WTC11 (cell line): ENCODE measurements around the gene WDR47. TPM values are rescaled to one million over a fixed set of nuclear protein-coding genes. Genes with fewer than 3 reads are reported as not detected.

Experiments used
- ATAC-seq: fragments of 200-7000 bp; cut with Tn5 transposase; 2 replicates; pipeline ENCODE4 v1.10.0; 2021; ENCODE audit warnings: mild to moderate bottlenecking, moderate library complexity
- CTCF ChIA-PET: fragments of 300-600 bp; sonication (Branson Sonifier 250); formaldehyde crosslinking; loops from one replicate; lab custom pipeline; 2021; ENCODE audit warnings: antibody characterized with exemption; lab: Charles Lee
- POLR2A ChIA-PET: fragments of 350-600 bp; sonication (Branson Sonifier 250); formaldehyde crosslinking; loops from one replicate; lab custom pipeline; 2021; ENCODE audit warnings: antibody characterized with exemption; lab: Charles Lee
- DNase-seq: peaks from one replicate; pipeline ENCODE4 v3.0.0; 2021; ENCODE audit warnings: low spot score
- H3K27ac Mint-ChIP-seq: 2 replicates; pipeline ENCODE4 v1.8.0; 2021; ENCODE audit warnings: mixed read lengths
- H3K27me3 Mint-ChIP-seq: 2 replicates; pipeline ENCODE4 v1.8.0; 2021; ENCODE audit warnings: low read depth, mild to moderate bottlenecking, moderate library complexity, mixed read lengths
- H3K36me3 Mint-ChIP-seq: 2 replicates; pipeline ENCODE4 v1.8.0; 2021; ENCODE audit warnings: mixed read lengths
- H3K4me1 Mint-ChIP-seq: 2 replicates; pipeline ENCODE4 v1.8.0; 2022; ENCODE audit warnings: mixed read lengths
- H3K4me3 Mint-ChIP-seq: 2 replicates; pipeline ENCODE4 v1.8.0; 2021; ENCODE audit warnings: mild to moderate bottlenecking, moderate library complexity, mixed read lengths
- H3K9me3 Mint-ChIP-seq: 2 replicates; pipeline ENCODE4 v1.8.0; 2021; ENCODE audit warnings: mixed read lengths
- ATF1 ChIP-seq: sonication (generic); formaldehyde crosslinking; IDR thresholded peaks from 2 replicates; pipeline ENCODE4 v1.8.1; 2023; ENCODE audit warnings: mild to moderate bottlenecking, moderate library complexity, missing genetic modification reagents
- ETV6 ChIP-seq: sonication (generic); formaldehyde crosslinking; IDR thresholded peaks from 2 replicates; pipeline ENCODE4 v1.8.1; 2022; ENCODE audit warnings: mild to moderate bottlenecking, missing genetic modification reagents
- JUN ChIP-seq: sonication (generic); formaldehyde crosslinking; IDR thresholded peaks from 2 replicates; pipeline ENCODE4 v1.8.0; 2023; ENCODE audit warnings: mild to moderate bottlenecking, missing genetic modification reagents
- MYBL2 ChIP-seq: sonication (generic); formaldehyde crosslinking; IDR thresholded peaks from 2 replicates; pipeline ENCODE4 v1.8.1; 2023; ENCODE audit warnings: mild to moderate bottlenecking, moderate library complexity, missing genetic modification reagents
- RELA ChIP-seq: sonication (generic); formaldehyde crosslinking; IDR thresholded peaks from 2 replicates; pipeline ENCODE4 v1.8.1; 2022; ENCODE audit warnings: missing genetic modification reagents, mild to moderate bottlenecking, borderline replicate concordance
- SOX15 ChIP-seq: fragments of 250-450 bp; sonication (Bioruptor Pico); IDR thresholded peaks from 2 replicates; pipeline ENCODE4 v1.9.0; 2021; ENCODE audit warnings: mild to moderate bottlenecking
- TEAD1 ChIP-seq: sonication (generic); formaldehyde crosslinking; IDR thresholded peaks from 2 replicates; pipeline ENCODE4 v1.8.0; 2022; ENCODE audit warnings: mild to moderate bottlenecking, missing genetic modification reagents
- ZBTB21 ChIP-seq: sonication (generic); formaldehyde crosslinking; IDR thresholded peaks from 2 replicates; pipeline ENCODE4 v1.8.1; 2023; ENCODE audit warnings: mild to moderate bottlenecking, missing genetic modification reagents, borderline replicate concordance
- ZNF138 ChIP-seq: sonication (generic); formaldehyde crosslinking; conservative IDR thresholded peaks from 2 replicates; pipeline ENCODE4 v1.8.1; 2022; ENCODE audit warnings: mild to moderate bottlenecking, moderate library complexity, missing genetic modification reagents
- ZNF219 ChIP-seq: sonication (generic); formaldehyde crosslinking; IDR thresholded peaks from 2 replicates; pipeline ENCODE4 v1.8.0; 2023; ENCODE audit warnings: missing genetic modification reagents, mild to moderate bottlenecking, borderline replicate concordance
- ZNF263 ChIP-seq: sonication (generic); formaldehyde crosslinking; IDR thresholded peaks from 2 replicates; pipeline ENCODE4 v1.8.1; 2022; ENCODE audit warnings: low read depth, mild to moderate bottlenecking, moderate library complexity, missing genetic modification reagents
- ZNF317 ChIP-seq: sonication (generic); formaldehyde crosslinking; IDR thresholded peaks from 2 replicates; pipeline ENCODE4 v1.8.1; 2023; ENCODE audit warnings: low read depth, mild to moderate bottlenecking, moderate library complexity, missing genetic modification reagents, borderline replicate concordance
- total RNA-seq: library from RNA; stranded (reverse); gene quantifications from 3 replicates; pipeline ENCODE4 v1.2.3, GENCODE V29; 2021
- TF ChIP-seq, protein P1 (sequence below): sonication (generic); formaldehyde crosslinking; IDR thresholded peaks from 2 replicates; pipeline ENCODE4 v1.8.0; 2022; ENCODE audit warnings: mild to moderate bottlenecking, missing genetic modification reagents
- TF ChIP-seq, protein P2 (sequence below): fragments of 250-450 bp; sonication (Bioruptor Pico); IDR thresholded peaks from 2 replicates; pipeline ENCODE4 v1.8.0; 2021; ENCODE audit warnings: mild to moderate bottlenecking
- TF ChIP-seq, protein P3 (sequence below): sonication (generic); formaldehyde crosslinking; IDR thresholded peaks from 2 replicates; pipeline ENCODE4 v1.8.1; 2023; ENCODE audit warnings: mild to moderate bottlenecking, moderate library complexity, missing genetic modification reagents
- TF ChIP-seq, protein P4 (sequence below): fragments of 250-450 bp; sonication (Bioruptor Pico); IDR thresholded peaks from 2 replicates; pipeline ENCODE4 v1.9.0; 2021; ENCODE audit warnings: moderate library complexity, mild to moderate bottlenecking, inconsistent platforms, borderline replicate concordance
- TF ChIP-seq, protein P5 (sequence below): sonication (generic); formaldehyde crosslinking; IDR thresholded peaks from 2 replicates; pipeline ENCODE4 v1.8.0; 2023; ENCODE audit warnings: mild to moderate bottlenecking, missing genetic modification reagents
- TF ChIP-seq, protein P6 (sequence below): sonication (generic); formaldehyde crosslinking; IDR thresholded peaks from 2 replicates; pipeline ENCODE4 v1.8.0; 2022; ENCODE audit warnings: mild to moderate bottlenecking, missing genetic modification reagents
- TF ChIP-seq, protein P7 (sequence below): sonication (generic); formaldehyde crosslinking; conservative IDR thresholded peaks from 2 replicates; pipeline ENCODE4 v1.8.1; 2022; ENCODE audit warnings: mild to moderate bottlenecking, missing genetic modification reagents
- TF ChIP-seq, protein P8 (sequence below): fragments of 250-450 bp; sonication (Bioruptor Pico); IDR thresholded peaks from 2 replicates; pipeline ENCODE4 v2.1.2; 2022; ENCODE audit warnings: mild to moderate bottlenecking, moderate library complexity
- TF ChIP-seq, protein P9 (sequence below): sonication (generic); formaldehyde crosslinking; IDR thresholded peaks from 2 replicates; pipeline ENCODE4 v1.8.0; 2022; ENCODE audit warnings: mild to moderate bottlenecking, missing genetic modification reagents
- TF ChIP-seq, protein P10 (sequence below): sonication (generic); formaldehyde crosslinking; IDR thresholded peaks from 2 replicates; pipeline ENCODE4 v1.8.1; 2023; ENCODE audit warnings: mild to moderate bottlenecking, missing genetic modification reagents

The WDR47 gene
- total RNA-seq, 1 experiment from 2014 or later, result 7.0 TPM

DNA sequence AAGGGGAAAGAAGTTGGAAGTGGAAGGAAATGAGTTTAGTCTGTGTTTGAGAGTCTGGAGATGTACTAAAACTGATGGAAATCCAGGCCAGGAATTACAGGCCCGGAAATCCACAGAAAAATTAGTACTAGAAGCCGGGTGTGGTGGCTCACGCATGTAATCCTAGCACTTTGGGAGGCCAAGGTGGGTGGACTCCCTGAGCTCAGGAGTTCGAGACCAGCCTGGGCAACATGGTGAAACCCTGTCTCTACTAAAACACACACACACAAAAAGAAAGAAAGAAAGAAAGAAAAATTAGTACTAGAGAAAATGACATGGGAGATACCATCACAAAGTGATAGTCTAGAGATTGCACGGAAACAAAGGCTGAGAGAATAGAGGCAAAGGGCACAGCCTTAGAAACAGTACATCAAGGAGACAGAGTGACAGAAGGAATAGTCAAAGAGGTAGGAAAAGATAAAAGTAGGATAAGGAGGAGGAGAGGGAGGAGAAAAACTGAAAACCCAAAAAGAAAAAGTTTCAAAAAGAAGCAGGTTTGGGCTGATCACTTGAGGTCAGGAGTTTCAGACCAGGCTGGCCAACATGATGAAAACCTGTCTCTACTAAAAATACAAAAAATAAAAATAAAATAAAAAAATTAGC, 38.7 kb upstream of the WDR47 start:
- DNase-seq (no peak), ATAC-seq (no peak)
- H3K27ac Mint-ChIP-seq, result peak overlapping the region; percentile 71
- CTCF ChIA-PET, result interaction anchor here (0.7 to 1.6 kb wide), 2 partner anchors 19 to 158 kb away, joined by 3 to 5 read pairs; no protein-coding TSS in a partner anchor
- H3K27me3 Mint-ChIP-seq, result no peaks in the 10 kb centered on the region
- H3K9me3 Mint-ChIP-seq, result no peaks in the 10 kb centered on the region
- H3K4me1 Mint-ChIP-seq, result peaks cover 35% of the 10 kb centered on the region
- peaks cover 2% of the 10 kb centered on the region; the same call in 1 of the 2 replicates for H3K36me3 Mint-ChIP-seq
- H3K4me3 Mint-ChIP-seq, result no peak overlapping the region
- TF ChIP-seq, protein P1, sequence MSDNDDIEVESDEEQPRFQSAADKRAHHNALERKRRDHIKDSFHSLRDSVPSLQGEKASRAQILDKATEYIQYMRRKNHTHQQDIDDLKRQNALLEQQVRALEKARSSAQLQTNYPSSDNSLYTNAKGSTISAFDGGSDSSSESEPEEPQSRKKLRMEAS (CRISPR knock-in tag), result no peak
- TF ChIP-seq, protein P2, sequence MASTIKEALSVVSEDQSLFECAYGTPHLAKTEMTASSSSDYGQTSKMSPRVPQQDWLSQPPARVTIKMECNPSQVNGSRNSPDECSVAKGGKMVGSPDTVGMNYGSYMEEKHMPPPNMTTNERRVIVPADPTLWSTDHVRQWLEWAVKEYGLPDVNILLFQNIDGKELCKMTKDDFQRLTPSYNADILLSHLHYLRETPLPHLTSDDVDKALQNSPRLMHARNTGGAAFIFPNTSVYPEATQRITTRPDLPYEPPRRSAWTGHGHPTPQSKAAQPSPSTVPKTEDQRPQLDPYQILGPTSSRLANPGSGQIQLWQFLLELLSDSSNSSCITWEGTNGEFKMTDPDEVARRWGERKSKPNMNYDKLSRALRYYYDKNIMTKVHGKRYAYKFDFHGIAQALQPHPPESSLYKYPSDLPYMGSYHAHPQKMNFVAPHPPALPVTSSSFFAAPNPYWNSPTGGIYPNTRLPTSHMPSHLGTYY (CRISPR knock-in tag), result no peak
- TF ChIP-seq, protein P3, sequence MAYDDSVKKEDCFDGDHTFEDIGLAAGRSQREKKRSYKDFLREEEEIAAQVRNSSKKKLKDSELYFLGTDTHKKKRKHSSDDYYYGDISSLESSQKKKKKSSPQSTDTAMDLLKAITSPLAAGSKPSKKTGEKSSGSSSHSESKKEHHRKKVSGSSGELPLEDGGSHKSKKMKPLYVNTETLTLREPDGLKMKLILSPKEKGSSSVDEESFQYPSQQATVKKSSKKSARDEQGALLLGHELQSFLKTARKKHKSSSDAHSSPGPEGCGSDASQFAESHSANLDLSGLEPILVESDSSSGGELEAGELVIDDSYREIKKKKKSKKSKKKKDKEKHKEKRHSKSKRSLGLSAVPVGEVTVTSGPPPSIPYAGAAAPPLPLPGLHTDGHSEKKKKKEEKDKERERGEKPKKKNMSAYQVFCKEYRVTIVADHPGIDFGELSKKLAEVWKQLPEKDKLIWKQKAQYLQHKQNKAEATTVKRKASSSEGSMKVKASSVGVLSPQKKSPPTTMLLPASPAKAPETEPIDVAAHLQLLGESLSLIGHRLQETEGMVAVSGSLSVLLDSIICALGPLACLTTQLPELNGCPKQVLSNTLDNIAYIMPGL, result no peak
- no peak for TF ChIP-seq ZBTB21 (CRISPR knock-in tag)
- TF ChIP-seq ZNF263 (CRISPR knock-in tag), result no peak
- TF ChIP-seq, protein P4, sequence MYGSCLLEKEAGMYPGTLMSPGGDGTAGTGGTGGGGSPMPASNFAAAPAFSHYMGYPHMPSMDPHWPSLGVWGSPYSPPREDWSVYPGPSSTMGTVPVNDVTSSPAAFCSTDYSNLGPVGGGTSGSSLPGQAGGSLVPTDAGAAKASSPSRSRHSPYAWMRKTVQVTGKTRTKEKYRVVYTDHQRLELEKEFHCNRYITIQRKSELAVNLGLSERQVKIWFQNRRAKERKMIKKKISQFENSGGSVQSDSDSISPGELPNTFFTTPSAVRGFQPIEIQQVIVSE (CRISPR knock-in tag), result no peak
- TF ChIP-seq JUN, result no peak
- TF ChIP-seq ATF1 (CRISPR knock-in tag), result no peak
- TF ChIP-seq, all 79 proteins: peak for 0
- POLR2A ChIA-PET, result interaction anchor here (0.6 kb wide), 1 partner anchor 52 kb away, joined by 6 read pairs; no protein-coding TSS in a partner anchor

DNA sequence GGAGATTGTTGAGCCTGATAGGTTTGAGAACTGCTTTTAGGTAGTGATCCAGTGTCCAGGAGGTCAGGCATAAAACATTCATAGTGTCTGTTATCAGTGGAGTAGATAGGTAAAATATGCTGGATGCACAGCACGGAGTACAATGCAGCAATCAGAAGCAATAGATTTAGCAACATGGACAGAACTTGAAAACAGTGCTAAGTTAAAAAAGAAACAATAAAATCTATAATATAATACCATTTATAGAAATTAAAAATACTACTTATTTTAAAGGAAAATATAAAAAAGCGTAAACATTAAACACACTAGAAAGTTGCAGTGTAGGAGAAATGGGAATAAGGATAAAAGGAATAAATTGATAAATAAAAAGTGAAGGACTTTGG, 37.3 kb upstream of the WDR47 start:
- Mint-ChIP-seq H3K4me3 (0 out of 2 replicates have a peak overlapping the region, but pooled peaks have one; percentile 3), H3K27ac (no peak overlapping the region; the same call in 1 of the 2 replicates), H3K27me3 (no peaks in the 10 kb centered on the region), H3K4me1 (peaks cover 40% of the 10 kb centered on the region), H3K36me3 (peaks cover 11% of the 10 kb centered on the region), H3K9me3 (no peaks in the 10 kb centered on the region)
- CTCF ChIA-PET, result interaction anchor here (1.6 kb wide), 1 partner anchor 21 kb away, joined by 5 read pairs; no protein-coding TSS in a partner anchor
- ATAC-seq (no peak), DNase-seq (no peak)
- POLR2A ChIA-PET, result no interaction called here
- TF ChIP-seq RELA (no peak), ZBTB21 (CRISPR knock-in tag) (no peak), ZNF317 (CRISPR knock-in tag) (no peak), ZNF219 (CRISPR knock-in tag) (no peak), TEAD1 (no peak), SOX15 (no peak), ZNF138 (CRISPR knock-in tag) (no peak), MYBL2 (CRISPR knock-in tag) (no peak), ETV6 (CRISPR knock-in tag) (no peak)
- TF ChIP-seq, protein P5, sequence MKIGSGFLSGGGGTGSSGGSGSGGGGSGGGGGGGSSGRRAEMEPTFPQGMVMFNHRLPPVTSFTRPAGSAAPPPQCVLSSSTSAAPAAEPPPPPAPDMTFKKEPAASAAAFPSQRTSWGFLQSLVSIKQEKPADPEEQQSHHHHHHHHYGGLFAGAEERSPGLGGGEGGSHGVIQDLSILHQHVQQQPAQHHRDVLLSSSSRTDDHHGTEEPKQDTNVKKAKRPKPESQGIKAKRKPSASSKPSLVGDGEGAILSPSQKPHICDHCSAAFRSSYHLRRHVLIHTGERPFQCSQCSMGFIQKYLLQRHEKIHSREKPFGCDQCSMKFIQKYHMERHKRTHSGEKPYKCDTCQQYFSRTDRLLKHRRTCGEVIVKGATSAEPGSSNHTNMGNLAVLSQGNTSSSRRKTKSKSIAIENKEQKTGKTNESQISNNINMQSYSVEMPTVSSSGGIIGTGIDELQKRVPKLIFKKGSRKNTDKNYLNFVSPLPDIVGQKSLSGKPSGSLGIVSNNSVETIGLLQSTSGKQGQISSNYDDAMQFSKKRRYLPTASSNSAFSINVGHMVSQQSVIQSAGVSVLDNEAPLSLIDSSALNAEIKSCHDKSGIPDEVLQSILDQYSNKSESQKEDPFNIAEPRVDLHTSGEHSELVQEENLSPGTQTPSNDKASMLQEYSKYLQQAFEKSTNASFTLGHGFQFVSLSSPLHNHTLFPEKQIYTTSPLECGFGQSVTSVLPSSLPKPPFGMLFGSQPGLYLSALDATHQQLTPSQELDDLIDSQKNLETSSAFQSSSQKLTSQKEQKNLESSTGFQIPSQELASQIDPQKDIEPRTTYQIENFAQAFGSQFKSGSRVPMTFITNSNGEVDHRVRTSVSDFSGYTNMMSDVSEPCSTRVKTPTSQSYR, result no peak
- TF ChIP-seq, protein P6, sequence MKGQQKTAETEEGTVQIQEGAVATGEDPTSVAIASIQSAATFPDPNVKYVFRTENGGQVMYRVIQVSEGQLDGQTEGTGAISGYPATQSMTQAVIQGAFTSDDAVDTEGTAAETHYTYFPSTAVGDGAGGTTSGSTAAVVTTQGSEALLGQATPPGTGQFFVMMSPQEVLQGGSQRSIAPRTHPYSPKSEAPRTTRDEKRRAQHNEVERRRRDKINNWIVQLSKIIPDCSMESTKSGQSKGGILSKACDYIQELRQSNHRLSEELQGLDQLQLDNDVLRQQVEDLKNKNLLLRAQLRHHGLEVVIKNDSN (CRISPR knock-in tag), result no peak
- TF ChIP-seq, protein P7, sequence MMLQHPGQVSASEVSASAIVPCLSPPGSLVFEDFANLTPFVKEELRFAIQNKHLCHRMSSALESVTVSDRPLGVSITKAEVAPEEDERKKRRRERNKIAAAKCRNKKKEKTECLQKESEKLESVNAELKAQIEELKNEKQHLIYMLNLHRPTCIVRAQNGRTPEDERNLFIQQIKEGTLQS, result no peak
- TF ChIP-seq, protein P8, sequence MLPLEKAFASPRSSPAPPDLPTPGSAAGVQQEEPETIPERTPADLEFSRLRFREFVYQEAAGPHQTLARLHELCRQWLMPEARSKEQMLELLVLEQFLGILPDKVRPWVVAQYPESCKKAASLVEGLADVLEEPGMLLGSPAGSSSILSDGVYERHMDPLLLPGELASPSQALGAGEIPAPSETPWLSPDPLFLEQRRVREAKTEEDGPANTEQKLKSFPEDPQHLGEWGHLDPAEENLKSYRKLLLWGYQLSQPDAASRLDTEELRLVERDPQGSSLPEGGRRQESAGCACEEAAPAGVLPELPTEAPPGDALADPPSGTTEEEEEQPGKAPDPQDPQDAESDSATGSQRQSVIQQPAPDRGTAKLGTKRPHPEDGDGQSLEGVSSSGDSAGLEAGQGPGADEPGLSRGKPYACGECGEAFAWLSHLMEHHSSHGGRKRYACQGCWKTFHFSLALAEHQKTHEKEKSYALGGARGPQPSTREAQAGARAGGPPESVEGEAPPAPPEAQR (CRISPR knock-in tag), result no peak
- TF ChIP-seq, protein P9, sequence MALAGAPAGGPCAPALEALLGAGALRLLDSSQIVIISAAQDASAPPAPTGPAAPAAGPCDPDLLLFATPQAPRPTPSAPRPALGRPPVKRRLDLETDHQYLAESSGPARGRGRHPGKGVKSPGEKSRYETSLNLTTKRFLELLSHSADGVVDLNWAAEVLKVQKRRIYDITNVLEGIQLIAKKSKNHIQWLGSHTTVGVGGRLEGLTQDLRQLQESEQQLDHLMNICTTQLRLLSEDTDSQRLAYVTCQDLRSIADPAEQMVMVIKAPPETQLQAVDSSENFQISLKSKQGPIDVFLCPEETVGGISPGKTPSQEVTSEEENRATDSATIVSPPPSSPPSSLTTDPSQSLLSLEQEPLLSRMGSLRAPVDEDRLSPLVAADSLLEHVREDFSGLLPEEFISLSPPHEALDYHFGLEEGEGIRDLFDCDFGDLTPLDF, result no peak
- TF ChIP-seq, protein P10, sequence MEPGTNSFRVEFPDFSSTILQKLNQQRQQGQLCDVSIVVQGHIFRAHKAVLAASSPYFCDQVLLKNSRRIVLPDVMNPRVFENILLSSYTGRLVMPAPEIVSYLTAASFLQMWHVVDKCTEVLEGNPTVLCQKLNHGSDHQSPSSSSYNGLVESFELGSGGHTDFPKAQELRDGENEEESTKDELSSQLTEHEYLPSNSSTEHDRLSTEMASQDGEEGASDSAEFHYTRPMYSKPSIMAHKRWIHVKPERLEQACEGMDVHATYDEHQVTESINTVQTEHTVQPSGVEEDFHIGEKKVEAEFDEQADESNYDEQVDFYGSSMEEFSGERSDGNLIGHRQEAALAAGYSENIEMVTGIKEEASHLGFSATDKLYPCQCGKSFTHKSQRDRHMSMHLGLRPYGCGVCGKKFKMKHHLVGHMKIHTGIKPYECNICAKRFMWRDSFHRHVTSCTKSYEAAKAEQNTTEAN (CRISPR knock-in tag), result no peak
